Suprapubic skin (tissue), 4 donors: ENCODE measurements around the gene MPDZ.

Experiments
- EP300 ChIP-seq: sonication (generic); formaldehyde crosslinking; IDR thresholded peaks from one replicate; pipeline ENCODE4 v1.6.1; 2017; ENCODE audit warnings: antibody characterized with exemption
- POLR2A ChIP-seq, 2 donors: fragments of 450-650 bp; IDR thresholded peaks; one replicate each; pipeline ENCODE4 v1.6.1; 2017; ENCODE audit warnings: antibody characterized with exemption in 2 of 2, mild to moderate bottlenecking in 2 of 2, moderate library complexity in 2 of 2
- POLR2AphosphoS5 ChIP-seq, 3 donors: sonication (generic); formaldehyde crosslinking; IDR thresholded peaks; one replicate each; pipeline ENCODE4 v1.6.1; 2017; ENCODE audit warnings: antibody characterized with exemption in 3 of 3
- TF ChIP-seq, protein P1 (sequence below), 2 donors: fragments of 200-600 bp in 1 of 2; fragments of 450-650 bp in 1 of 2; sonication (generic) in 1 of 2; IDR thresholded peaks; one replicate each; pipeline ENCODE4 v1.5.1; 2016 to 2019; ENCODE audit warnings: antibody characterized with exemption in 2 of 2, mild to moderate bottlenecking in 1 of 2, moderate library complexity in 1 of 2

DNA sequence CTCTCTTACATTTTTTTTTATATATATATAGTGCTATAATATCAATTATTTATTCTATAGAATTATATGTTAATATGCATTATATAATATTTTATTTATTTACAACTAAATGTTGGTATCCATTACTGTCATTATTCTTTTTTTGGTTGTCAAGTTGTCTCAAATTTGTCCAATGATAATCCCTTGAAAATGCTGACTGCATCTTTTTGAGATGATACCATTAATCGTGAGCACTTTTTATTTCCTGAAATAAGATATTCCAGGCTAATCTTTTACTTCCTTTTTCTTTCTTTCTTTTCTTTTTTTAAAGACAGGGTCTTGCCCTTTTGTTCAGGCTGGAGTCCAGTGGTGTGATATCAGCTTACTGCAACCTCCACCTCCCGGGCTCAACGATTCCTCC lies 12.7 kb upstream of the MPDZ start:
- TF ChIP-seq EP300 (no peak), POLR2AphosphoS5 (IDR thresholded peaks at IDR 0.05) (no peak), POLR2A (IDR thresholded peaks at IDR 0.05) (no peak)
- TF ChIP-seq, protein P1, sequence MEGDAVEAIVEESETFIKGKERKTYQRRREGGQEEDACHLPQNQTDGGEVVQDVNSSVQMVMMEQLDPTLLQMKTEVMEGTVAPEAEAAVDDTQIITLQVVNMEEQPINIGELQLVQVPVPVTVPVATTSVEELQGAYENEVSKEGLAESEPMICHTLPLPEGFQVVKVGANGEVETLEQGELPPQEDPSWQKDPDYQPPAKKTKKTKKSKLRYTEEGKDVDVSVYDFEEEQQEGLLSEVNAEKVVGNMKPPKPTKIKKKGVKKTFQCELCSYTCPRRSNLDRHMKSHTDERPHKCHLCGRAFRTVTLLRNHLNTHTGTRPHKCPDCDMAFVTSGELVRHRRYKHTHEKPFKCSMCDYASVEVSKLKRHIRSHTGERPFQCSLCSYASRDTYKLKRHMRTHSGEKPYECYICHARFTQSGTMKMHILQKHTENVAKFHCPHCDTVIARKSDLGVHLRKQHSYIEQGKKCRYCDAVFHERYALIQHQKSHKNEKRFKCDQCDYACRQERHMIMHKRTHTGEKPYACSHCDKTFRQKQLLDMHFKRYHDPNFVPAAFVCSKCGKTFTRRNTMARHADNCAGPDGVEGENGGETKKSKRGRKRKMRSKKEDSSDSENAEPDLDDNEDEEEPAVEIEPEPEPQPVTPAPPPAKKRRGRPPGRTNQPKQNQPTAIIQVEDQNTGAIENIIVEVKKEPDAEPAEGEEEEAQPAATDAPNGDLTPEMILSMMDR (IDR thresholded peaks at IDR 0.05), result no peak
